Measurements from ENCODE around the gene PLXNA2. TPM values are rescaled to one million over a fixed set of nuclear protein-coding genes. Genes with fewer than 3 reads are reported as not detected.

PLXNA2 gene
- total RNA-seq, 1 experiment from 2014 or later = 69.7 TPM

GRCh38 chr1:208002672-208003071 lies 241.5 kb downstream of the PLXNA2 start:
- Mint-ChIP-seq H3K4me3 (ENCODE audit: unreplicated experiment) (no peak overlapping the region), H3K36me3 (ENCODE audit: insufficient read depth, unreplicated experiment) (peaks cover 5% of the 10 kb centered on the region), H3K27me3 (ENCODE audit: insufficient read depth, unreplicated experiment) (no peaks in the 10 kb centered on the region), H3K9me3 (ENCODE audit: unreplicated experiment) (peaks cover 7% of the 10 kb centered on the region), H3K27ac (ENCODE audit: low read depth, unreplicated experiment) (no peak overlapping the region), H3K4me1 (ENCODE audit: insufficient read depth, unreplicated experiment) (peaks cover 4% of the 10 kb centered on the region)
- ChIA-PET CTCF (interaction anchor here (0.6 to 6.3 kb wide), 9 partner anchors 9 to 288 kb away, joined by 3 to 34 read pairs (median 6); partner anchors contain the start of gene PLXNA2), POLR2A (no interaction called here)
- intact Hi-C loops (cut with micrococcal nuclease) = no loop called here
- DNase-seq (ENCODE audit: unreplicated experiment) = no peak
- BruUV-seq (replicated peaks) = no TSS peak
- TF ChIP-seq CTCF (IDR thresholded peaks at IDR 0.05; ENCODE audit: unreplicated experiment) = no peak

GRCh38 chr1:208002078-208002477 lies 242.1 kb downstream of the PLXNA2 start:
- no peak for DNase-seq (ENCODE audit: unreplicated experiment)
- Mint-ChIP-seq H3K9me3 (ENCODE audit: unreplicated experiment) (peaks cover 7% of the 10 kb centered on the region), H3K27me3 (ENCODE audit: insufficient read depth, unreplicated experiment) (no peaks in the 10 kb centered on the region), H3K4me3 (ENCODE audit: unreplicated experiment) (no peak overlapping the region), H3K27ac (ENCODE audit: low read depth, unreplicated experiment) (no peak overlapping the region), H3K4me1 (ENCODE audit: insufficient read depth, unreplicated experiment) (no peaks in the 10 kb centered on the region), H3K36me3 (ENCODE audit: insufficient read depth, unreplicated experiment) (peaks cover 5% of the 10 kb centered on the region)
- ChIA-PET CTCF (interaction anchor here (0.6 to 6.3 kb wide), 7 partner anchors 8 to 289 kb away, joined by 3 to 34 read pairs (median 10); partner anchors contain the start of gene PLXNA2), POLR2A (no interaction called here)
- no TSS peak for BruUV-seq (replicated peaks)
- intact Hi-C loops (cut with micrococcal nuclease) = no loop called here
- TF ChIP-seq CTCF (IDR thresholded peaks at IDR 0.05; ENCODE audit: unreplicated experiment) = no peak

- no peak overlapping the region for H3K4me3 Mint-ChIP-seq (ENCODE audit: unreplicated experiment)
- no peaks in the 10 kb centered on the region for H3K9me3 Mint-ChIP-seq (ENCODE audit: unreplicated experiment)
- BruUV-seq (replicated peaks) = no TSS peak
- no peak for DNase-seq (ENCODE audit: unreplicated experiment)
- no peak for TF ChIP-seq CTCF (IDR thresholded peaks at IDR 0.05; ENCODE audit: unreplicated experiment)
- no peak overlapping the region for H3K27ac Mint-ChIP-seq (ENCODE audit: low read depth, unreplicated experiment)
- H3K36me3 Mint-ChIP-seq (ENCODE audit: insufficient read depth, unreplicated experiment) = peaks cover 5% of the 10 kb centered on the region
- no peaks in the 10 kb centered on the region for H3K4me1 Mint-ChIP-seq (ENCODE audit: insufficient read depth, unreplicated experiment)
- intact Hi-C loops (cut with micrococcal nuclease) = no loop called here
- H3K27me3 Mint-ChIP-seq (ENCODE audit: insufficient read depth, unreplicated experiment) = peaks cover 11% of the 10 kb centered on the region
- ChIA-PET POLR2A (interaction anchor here (0.6 to 1.0 kb wide), 3 partner anchors 118 to 799 kb away, joined by 3 to 5 read pairs (median 5); no protein-coding TSS in a partner anchor), CTCF (interaction anchor here (0.7 to 4.3 kb wide), 12 partner anchors 8 to 495 kb away, joined by 3 to 69 read pairs (median 4); no protein-coding TSS in a partner anchor)
These were observed 243.7 kb downstream of the PLXNA2 start for GRCh38 chr1:208000504-208000903.

- H3K36me3 Mint-ChIP-seq (ENCODE audit: insufficient read depth, unreplicated experiment) = peaks cover 5% of the 10 kb centered on the region
- no peak for DNase-seq (ENCODE audit: unreplicated experiment)
- no peaks in the 10 kb centered on the region for H3K9me3 Mint-ChIP-seq (ENCODE audit: unreplicated experiment)
- H3K27ac Mint-ChIP-seq (ENCODE audit: low read depth, unreplicated experiment) = no peak overlapping the region
- ChIA-PET POLR2A (interaction anchor here (0.6 kb wide), 1 partner anchor 118 kb away, joined by 3 read pairs; no protein-coding TSS in a partner anchor), CTCF (interaction anchor here (0.7 to 4.3 kb wide), 17 partner anchors 8 to 242 kb away, joined by 3 to 69 read pairs (median 4); no protein-coding TSS in a partner anchor)
- no TSS peak for BruUV-seq (replicated peaks)
- no peak overlapping the region for H3K4me3 Mint-ChIP-seq (ENCODE audit: unreplicated experiment)
- H3K27me3 Mint-ChIP-seq (ENCODE audit: insufficient read depth, unreplicated experiment) = peaks cover 17% of the 10 kb centered on the region
- no peak for TF ChIP-seq CTCF (IDR thresholded peaks at IDR 0.05; ENCODE audit: unreplicated experiment)
- H3K4me1 Mint-ChIP-seq (ENCODE audit: insufficient read depth, unreplicated experiment) = no peaks in the 10 kb centered on the region
- intact Hi-C loops (cut with micrococcal nuclease) = no loop called here
These were observed 244.2 kb downstream of the PLXNA2 start for GRCh38 chr1:207999972-208000371.
